ENCODE results near the gene LRRFIP1.
"Not testable (repeated sequence)": the region's sequence is repeated elsewhere in the genome, so short reads cannot be mapped to it uniquely, and the experiment has no call there.

Gene LRRFIP1

DNA sequence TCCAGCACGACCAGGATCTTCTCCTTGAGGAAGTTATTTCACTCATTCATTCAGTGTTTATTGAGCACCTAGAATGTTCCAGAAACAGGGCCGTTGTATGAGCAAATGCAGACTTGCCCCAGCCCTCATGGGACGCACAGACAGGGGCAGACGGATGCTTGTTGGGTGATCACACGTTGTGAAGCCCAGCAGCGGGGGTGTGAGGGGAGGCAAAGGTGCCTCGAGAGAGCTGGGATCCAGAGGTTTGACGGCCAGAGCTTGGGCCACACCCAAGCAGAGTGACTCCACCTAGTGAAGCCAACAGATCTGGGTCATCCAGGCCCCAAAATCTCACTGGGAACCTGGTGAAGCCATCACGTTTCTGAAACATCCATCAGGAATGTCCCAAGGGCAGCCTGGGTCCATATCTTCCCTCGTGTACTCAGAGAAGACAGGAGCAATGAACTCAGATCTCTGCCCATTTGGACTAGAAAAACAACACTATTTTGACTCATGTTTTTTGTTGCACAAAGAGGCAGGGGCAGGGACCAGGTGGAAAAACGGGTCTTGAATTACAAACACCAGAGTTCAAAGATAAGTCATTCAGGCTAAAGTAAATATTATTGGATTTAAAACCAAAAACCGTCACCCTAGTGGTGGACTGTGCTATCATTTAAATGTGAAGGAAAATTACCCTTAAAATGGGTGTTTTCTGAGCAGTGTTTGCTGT is 116.3 kb downstream of the LRRFIP1 start:
- peaks cover 12 to 23% (median 20%) of the 10 kb centered on the region in 11 experiments for H3K9me3 ChIP-seq (replicated peaks in 1 of 11)
- H3K4me2 ChIP-seq, result peak overlapping the region in 9 of 11 experiments; percentile 0 to 38 (median 24); a peak in 12 of 22 replicates
- H4K20me1 ChIP-seq, result peaks cover 79 to 99% (median 90%) of the 10 kb centered on the region in 11 experiments

DNA sequence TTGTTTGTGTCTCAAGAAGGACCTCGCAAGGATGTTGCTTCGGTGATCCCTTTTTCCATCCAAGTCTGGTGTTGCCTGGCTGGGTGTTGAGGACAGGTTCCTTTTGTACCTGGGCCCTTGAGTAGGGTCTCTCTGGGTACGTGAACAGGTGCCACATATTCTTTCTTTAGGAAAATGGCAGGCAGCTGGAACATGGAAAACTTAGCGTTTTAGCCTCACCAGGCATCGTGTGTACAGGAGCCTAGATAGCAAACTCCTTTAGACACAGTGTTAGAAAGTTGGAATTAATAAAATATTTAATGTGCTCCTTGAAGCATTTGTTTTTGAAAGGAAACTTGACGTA is 116.9 kb downstream of the LRRFIP1 start:
- H3K36me3 ChIP-seq, result peaks cover 54 to 79% (median 65%) of the 10 kb centered on the region in 11 experiments
- no peak overlapping the region for H3K27ac ChIP-seq
- H3K4me2 ChIP-seq, result no peak overlapping the region; a peak in 1 of 22 replicates
- no peak for TF ChIP-seq Cebpa-rat (IDR thresholded peaks at IDR 0.05)
- H3K27me3 ChIP-seq, result no peaks in the 10 kb centered on the region
- no peak overlapping the region for H3K4me3 ChIP-seq
- peaks cover 73 to 96% (median 89%) of the 10 kb centered on the region in 11 experiments for H4K20me1 ChIP-seq
- no peak overlapping the region for H3K9ac ChIP-seq
- H3K4me1 ChIP-seq, result peaks cover 31 to 60% (median 42%) of the 10 kb centered on the region in 10 experiments
- peaks cover 17 to 28% (median 23%) of the 10 kb centered on the region in 11 experiments for H3K9me3 ChIP-seq (replicated peaks in 1 of 11)

More for the DNA sequence above, 116.3 kb downstream of the LRRFIP1 start:
- Histone ChIP-seq H3K4me1 (peaks cover 31 to 65% (median 46%) of the 10 kb centered on the region in 10 experiments), H3K9ac (peak overlapping the region in 2 of 11 experiments; percentile 23 to 42; a peak in 4 of 22 replicates), H3K4me3 (no peak overlapping the region), H3K36me3 (peaks cover 54 to 79% (median 65%) of the 10 kb centered on the region in 11 experiments), H3K27ac (peak overlapping the region in 9 of 11 experiments; percentile 11 to 57 (median 30); a peak in 11 of 22 replicates), H3K27me3 (no peaks in the 10 kb centered on the region)
- no peak for TF ChIP-seq Cebpa-rat (IDR thresholded peaks at IDR 0.05)

DNA sequence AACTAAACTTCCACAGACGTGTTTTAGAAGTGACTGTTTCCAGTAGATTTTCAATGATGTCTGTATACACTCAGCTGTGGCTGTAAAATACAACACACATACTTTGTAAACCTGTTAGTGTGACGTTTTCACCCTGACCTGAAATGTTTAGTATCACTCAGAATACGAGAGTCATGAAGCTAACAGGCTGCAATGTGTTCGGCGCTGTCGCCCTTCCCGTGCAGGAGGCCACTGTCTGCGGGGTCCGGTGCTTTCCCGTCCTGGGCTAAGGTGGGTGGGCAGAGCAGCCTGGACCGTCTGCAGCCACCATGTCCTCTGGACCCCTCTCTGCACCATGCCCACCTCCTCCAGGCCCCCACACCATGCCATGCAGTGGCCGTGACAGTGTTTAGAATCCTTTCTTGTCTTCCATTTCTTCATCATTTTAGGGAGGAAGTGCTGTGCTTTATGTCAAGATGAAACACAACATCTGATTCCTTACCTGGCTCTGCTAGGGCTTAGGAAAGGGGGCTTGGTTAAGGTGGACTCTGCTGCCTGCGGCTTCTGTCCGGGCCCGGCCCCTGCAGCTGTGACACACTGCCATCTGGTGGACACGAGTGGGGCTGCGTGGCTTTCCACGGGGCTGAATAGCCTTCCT is 117.3 kb downstream of the LRRFIP1 start:
- H4K20me1 ChIP-seq, result peaks cover 73 to 96% (median 88%) of the 10 kb centered on the region in 11 experiments

DNA sequence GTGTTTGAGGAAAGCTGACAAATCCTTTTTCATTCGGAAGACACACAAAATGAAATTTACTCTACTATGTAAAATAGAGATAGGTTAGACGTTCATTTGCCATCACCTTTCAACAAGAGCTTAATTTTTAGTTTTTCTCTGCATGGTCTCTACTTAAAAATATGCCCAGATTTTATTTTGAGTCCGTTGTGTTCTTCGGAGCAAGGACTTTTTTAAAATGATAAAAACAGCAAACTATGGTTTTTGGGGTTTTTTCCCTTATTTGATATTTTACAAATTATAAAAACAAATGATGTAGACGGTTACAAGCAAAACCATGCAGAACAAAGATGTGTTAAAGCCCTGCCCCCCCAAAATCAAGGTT is 117.8 kb downstream of the LRRFIP1 start:
- peaks cover 55 to 82% (median 65%) of the 10 kb centered on the region in 11 experiments for H3K36me3 ChIP-seq
- peaks cover 69 to 95% (median 83%) of the 10 kb centered on the region in 11 experiments; a peak in 21 of 22 replicates for H4K20me1 ChIP-seq

More for the DNA sequence above, 117.3 kb downstream of the LRRFIP1 start:
- peaks cover 31 to 55% (median 41%) of the 10 kb centered on the region in 10 experiments for H3K4me1 ChIP-seq
- H3K36me3 ChIP-seq, result peaks cover 55 to 79% (median 65%) of the 10 kb centered on the region in 11 experiments
- H3K27me3 ChIP-seq, result no peaks in the 10 kb centered on the region
- H3K4me2 ChIP-seq, result peak overlapping the region in 2 of 11 experiments; percentile 25 to 33; a peak in 3 of 22 replicates
- no peak overlapping the region; a peak in 1 of 22 replicates for H3K9ac ChIP-seq
- peaks cover 17 to 28% (median 23%) of the 10 kb centered on the region in 11 experiments for H3K9me3 ChIP-seq (replicated peaks in 1 of 11)
- no peak overlapping the region for H3K4me3 ChIP-seq
- TF ChIP-seq Cebpa-rat (IDR thresholded peaks at IDR 0.05), result 0 out of 22 replicates have a peak, but pooled peaks of 1 of the 11 experiments have one; percentile 9
- H3K27ac ChIP-seq, result no peak overlapping the region

DNA sequence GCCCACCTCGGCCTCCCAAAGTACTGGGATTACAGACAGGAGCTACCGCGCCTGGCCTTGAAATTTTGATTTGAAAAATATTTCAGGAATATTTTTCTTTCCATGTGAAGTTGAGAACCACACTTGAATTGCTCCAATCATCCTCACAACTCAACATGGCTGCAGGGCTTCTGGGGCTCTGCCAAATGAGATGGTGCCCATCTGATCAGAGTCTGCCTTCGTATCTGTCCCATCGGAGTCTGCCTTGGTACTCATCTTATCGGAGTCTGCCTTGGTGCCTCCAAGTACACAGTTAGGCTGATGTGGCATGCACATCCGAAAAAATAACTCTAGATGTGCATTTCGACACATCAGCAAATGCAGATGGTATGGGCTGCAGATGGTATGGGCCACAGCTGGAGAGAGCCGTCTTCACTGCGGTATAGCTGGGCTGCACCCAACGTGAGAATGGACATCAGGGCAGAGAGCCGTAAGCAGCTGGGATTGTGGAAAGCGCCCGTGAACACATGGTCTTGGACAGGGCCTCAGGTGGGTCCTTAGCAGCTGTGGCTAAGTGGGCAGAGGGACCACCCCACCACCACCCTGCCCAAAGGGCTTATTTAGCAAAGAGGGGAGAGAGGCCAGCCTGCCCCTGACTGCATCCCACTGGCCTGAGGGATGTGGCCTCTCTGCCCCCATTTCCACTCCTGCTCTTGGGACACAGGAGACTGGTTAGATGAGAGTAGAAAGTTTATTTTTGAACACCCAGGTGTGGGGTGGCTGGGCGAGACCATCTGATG is 119.1 kb downstream of the LRRFIP1 start:
- Histone ChIP-seq H3K9me3 (replicated peaks in 1 of 11) (peaks cover 17 to 28% (median 23%) of the 10 kb centered on the region in 11 experiments), H3K27me3 (no peaks in the 10 kb centered on the region), H3K4me2 (no peak overlapping the region), H3K9ac (no peak overlapping the region), H3K4me1 (peaks cover 22 to 37% (median 31%) of the 10 kb centered on the region in 10 experiments), H3K4me3 (no peak overlapping the region), H4K20me1 (peaks cover 60 to 90% (median 76%) of the 10 kb centered on the region in 11 experiments; a peak in 21 of 22 replicates), H3K36me3 (peaks cover 58 to 83% (median 68%) of the 10 kb centered on the region in 11 experiments), H3K27ac (no peak overlapping the region)
- TF ChIP-seq Cebpa-rat (IDR thresholded peaks at IDR 0.05), result no peak

More for the DNA sequence above, 117.8 kb downstream of the LRRFIP1 start:
- Histone ChIP-seq H3K4me2 (no peak overlapping the region), H3K27ac (no peak overlapping the region), H3K9me3 (replicated peaks in 1 of 11) (peaks cover 17 to 28% (median 23%) of the 10 kb centered on the region in 11 experiments), H3K9ac (no peak overlapping the region), H3K27me3 (no peaks in the 10 kb centered on the region), H3K4me1 (peaks cover 31 to 50% (median 41%) of the 10 kb centered on the region in 10 experiments), H3K4me3 (no peak overlapping the region)
- TF ChIP-seq Cebpa-rat (IDR thresholded peaks at IDR 0.05), result no peak

DNA sequence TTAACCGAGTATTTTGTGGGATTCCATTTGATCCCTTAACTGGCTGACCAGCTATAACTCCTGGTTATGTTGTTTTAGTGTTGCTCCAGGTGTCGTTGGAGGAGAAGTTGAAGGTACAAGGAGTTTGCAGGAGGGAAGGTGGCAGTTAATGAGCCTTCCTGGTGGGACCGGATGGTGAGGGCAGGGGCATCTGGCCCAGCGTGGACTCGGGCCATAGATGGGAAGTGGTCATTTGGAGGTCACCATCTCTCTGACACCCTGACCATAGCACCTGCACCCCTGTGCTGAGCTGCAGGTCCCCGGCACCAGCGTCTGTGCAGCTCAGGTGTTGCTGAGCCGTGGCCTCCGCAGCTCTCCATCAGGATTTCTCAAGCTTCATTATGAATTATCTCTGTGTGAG is 119.8 kb downstream of the LRRFIP1 start:
- Histone ChIP-seq H3K4me1 (peaks cover 16 to 32% (median 26%) of the 10 kb centered on the region in 10 experiments), H3K36me3 (peaks cover 65 to 83% (median 72%) of the 10 kb centered on the region in 11 experiments), H4K20me1 (peaks cover 54 to 89% (median 74%) of the 10 kb centered on the region in 11 experiments; a peak in 21 of 22 replicates), H3K9me3 (replicated peaks in 1 of 11) (peaks cover 17 to 28% (median 23%) of the 10 kb centered on the region in 11 experiments), H3K27ac (no peak overlapping the region), H3K27me3 (no peaks in the 10 kb centered on the region), H3K9ac (no peak overlapping the region), H3K4me2 (no peak overlapping the region), H3K4me3 (no peak overlapping the region)
- TF ChIP-seq Cebpa-rat (IDR thresholded peaks at IDR 0.05), result no peak

DNA sequence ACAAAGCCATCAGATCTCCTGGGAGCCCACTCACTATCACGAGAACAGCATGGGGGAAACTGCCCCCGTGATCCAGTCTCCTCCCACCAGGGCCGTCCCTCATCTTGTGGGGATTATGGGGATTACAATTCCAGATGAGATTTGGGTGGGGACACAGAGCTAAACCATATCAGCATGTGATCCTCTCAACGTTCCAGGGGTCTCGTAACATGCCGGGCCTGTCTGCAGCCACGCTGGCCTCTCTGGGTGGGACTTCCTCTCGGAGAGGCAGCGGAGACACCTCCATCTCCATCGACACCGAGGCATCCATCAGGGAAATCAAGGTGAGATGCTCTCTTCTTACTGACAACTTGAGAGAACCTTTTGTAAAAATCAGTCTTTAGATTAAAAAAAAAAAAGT is 121.6 kb downstream of the LRRFIP1 start:
- peaks cover 81 to 91% (median 87%) of the 10 kb centered on the region in 11 experiments for H3K36me3 ChIP-seq
- H4K20me1 ChIP-seq, result peaks cover 44 to 80% (median 56%) of the 10 kb centered on the region in 11 experiments; a peak in 21 of 22 replicates
- TF ChIP-seq Cebpa-rat (IDR thresholded peaks at IDR 0.05), result no peak

DNA sequence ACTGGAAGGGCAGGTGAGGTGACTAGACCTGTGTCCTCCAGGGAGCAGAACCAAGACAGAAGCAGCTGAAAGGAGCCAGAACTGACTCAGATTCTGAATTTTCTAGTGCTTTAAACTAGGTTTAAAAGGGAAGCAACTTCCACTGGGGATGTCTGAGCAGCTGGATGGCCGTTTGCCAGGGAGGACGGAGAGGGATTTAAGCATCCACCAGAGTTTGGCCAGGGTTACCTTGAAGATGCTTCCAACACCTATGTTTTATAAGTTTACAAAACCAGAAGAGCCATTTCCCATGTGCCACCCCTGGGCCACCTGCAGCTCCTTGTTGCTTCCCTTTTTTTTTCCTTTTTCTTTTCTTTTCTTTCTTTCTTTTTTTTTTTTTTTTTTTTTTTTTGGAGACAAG is 122.6 kb downstream of the LRRFIP1 start:
- no peak for TF ChIP-seq Cebpa-rat (IDR thresholded peaks at IDR 0.05)
- Histone ChIP-seq H3K4me3 (no peak overlapping the region), H3K27ac (no peak overlapping the region), H3K9ac (no peak overlapping the region), H3K4me2 (no peak overlapping the region), H3K9me3 (replicated peaks in 1 of 11) (peaks cover 17 to 28% (median 23%) of the 10 kb centered on the region in 11 experiments), H3K4me1 (peaks cover 0 to 18% (median 0%) of the 10 kb centered on the region in 10 experiments; a peak in 8 of 20 replicates), H3K27me3 (no peaks in the 10 kb centered on the region), H3K36me3 (peaks cover 91 to 98% (median 96%) of the 10 kb centered on the region in 11 experiments), H4K20me1 (peaks cover 35 to 80% (median 51%) of the 10 kb centered on the region in 11 experiments; a peak in 21 of 22 replicates)

More for the DNA sequence above, 121.6 kb downstream of the LRRFIP1 start:
- H3K27me3 ChIP-seq, result no peaks in the 10 kb centered on the region
- H3K4me2 ChIP-seq, result no peak overlapping the region
- H3K9ac ChIP-seq, result no peak overlapping the region
- no peak overlapping the region for H3K4me3 ChIP-seq
- H3K27ac ChIP-seq, result no peak overlapping the region
- H3K4me1 ChIP-seq, result peaks cover 0 to 26% (median 9%) of the 10 kb centered on the region in 10 experiments; a peak in 16 of 20 replicates
- H3K9me3 ChIP-seq (replicated peaks in 1 of 11), result peaks cover 17 to 28% (median 23%) of the 10 kb centered on the region in 11 experiments

DNA sequence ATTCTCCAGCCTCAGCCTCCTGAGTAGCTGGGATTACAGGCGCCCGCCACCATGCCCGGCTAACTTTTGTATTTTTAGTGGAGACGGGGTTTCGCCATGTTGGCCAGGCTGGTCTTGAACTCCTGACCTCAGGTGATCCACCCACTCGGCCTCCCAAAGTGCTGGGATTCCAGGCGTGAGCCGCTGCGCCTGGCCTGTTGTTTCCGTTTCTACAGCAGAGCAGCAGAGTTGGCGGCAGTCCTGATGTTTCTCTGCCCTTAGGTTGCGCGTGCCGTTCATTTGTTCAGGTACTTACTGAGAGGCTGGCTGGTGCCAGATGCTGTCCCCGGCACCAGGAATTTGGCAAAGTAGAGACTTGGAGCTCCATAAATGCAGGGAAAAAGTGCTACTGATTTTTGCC is 123.1 kb downstream of the LRRFIP1 start:
- H3K27me3 ChIP-seq, result not testable (repeated sequence)
- peaks cover 96 to 100% (median 100%) of the 10 kb centered on the region in 11 experiments for H3K36me3 ChIP-seq
- peaks cover 32 to 77% (median 51%) of the 10 kb centered on the region in 11 experiments; a peak in 21 of 22 replicates for H4K20me1 ChIP-seq

More for the DNA sequence above, 123.1 kb downstream of the LRRFIP1 start:
- not testable (repeated sequence) for H3K4me3 ChIP-seq, H3K27ac ChIP-seq, H3K4me2 ChIP-seq, H3K9ac ChIP-seq
- Histone ChIP-seq H3K4me1 (peaks cover 0 to 18% (median 0%) of the 10 kb centered on the region in 10 experiments; a peak in 5 of 20 replicates), H3K9me3 (replicated peaks in 1 of 11) (peaks cover 17 to 28% (median 23%) of the 10 kb centered on the region in 11 experiments)

All from BLaER1 treated with 17β-estradiol and CSF1 and Interleukin-3, amounts not matched to agents 10 nM and 100 nM (cell line).